ENCODE measurements around the gene ATP5MC2. TPM values are rescaled to one million over a fixed set of nuclear protein-coding genes. Genes with fewer than 3 reads are reported as not detected.

ATP5MC2 gene
- total RNA-seq, 1 experiment from 2014 or later: 322 TPM

GRCh38 chr12:53706080-53706479, 30.2 kb upstream of the ATP5MC2 start:
- intact Hi-C loops (cut with micrococcal nuclease): no loop called here
- BruUV-seq (replicated peaks): no TSS peak

GRCh38 chr12:53703756-53704155, 27.9 kb upstream of the ATP5MC2 start:
- Histone ChIP-seq H3F3A (ENCODE audit: low read length, unreplicated experiment) (no peaks in the 10 kb centered on the region), H3K9me2 (replicated peaks; ENCODE audit: low read length) (no peaks in the 10 kb centered on the region), H3K9me3 (ENCODE audit: low read length) (no peaks in the 10 kb centered on the region), H3K4me2 (ENCODE audit: low read length) (no peak overlapping the region), H3K27ac (ENCODE audit: low read length) (no peak overlapping the region), H2AFZ (ENCODE audit: low read length) (no peak overlapping the region), H3K4me3 (ENCODE audit: low read length) (no peak overlapping the region), H4K20me1 (ENCODE audit: low read length) (no peaks in the 10 kb centered on the region), H3K27me3 (ENCODE audit: low read length) (0 out of 2 replicates have a peak, but pooled peaks cover 3% of the 10 kb centered on the region), H3K4me1 (ENCODE audit: insufficient read depth, low read length) (no peaks in the 10 kb centered on the region), H3K79me2 (ENCODE audit: low read length) (no peaks in the 10 kb centered on the region), H3K9ac (ENCODE audit: low read length) (no peak overlapping the region), H3K36me3 (ENCODE audit: low read depth, low read length) (no peaks in the 10 kb centered on the region)
- BruUV-seq (replicated peaks): no TSS peak
- no peak for ATAC-seq
- peak; percentile 10 for DNase-seq
- ChIA-PET CTCF (no interaction called here), POLR2A (ENCODE audit: unreplicated experiment) (no interaction called here)
- intact Hi-C loops (cut with micrococcal nuclease): no loop called here
- TF ChIP-seq EZH2 (IDR thresholded peaks at IDR 0.05; ENCODE audit: low read length, unreplicated experiment): no peak
- no peak for TF ChIP-seq CTCF (conservative IDR thresholded peaks at IDR 0.05; ENCODE audit: low read depth, low read length)
- no peak for TF ChIP-seq EZH2phosphoT487 (IDR thresholded peaks at IDR 0.05; ENCODE audit: borderline replicate concordance, low read length)

More at GRCh38 chr12:53706080-53706479, 30.2 kb upstream of the ATP5MC2 start:
- ATAC-seq (no peak), DNase-seq (no peak)
- ChIA-PET CTCF (no interaction called here), POLR2A (ENCODE audit: unreplicated experiment) (interaction anchor here (0.6 kb wide), 1 partner anchor 22 kb away, joined by 5 read pairs; no protein-coding TSS in a partner anchor)
- TF ChIP-seq CTCF (conservative IDR thresholded peaks at IDR 0.05; ENCODE audit: low read depth, low read length) (no peak), EZH2 (IDR thresholded peaks at IDR 0.05; ENCODE audit: low read length, unreplicated experiment) (no peak), EZH2phosphoT487 (IDR thresholded peaks at IDR 0.05; ENCODE audit: borderline replicate concordance, low read length) (no peak)
- H3K27ac ChIP-seq (ENCODE audit: low read length): no peak overlapping the region
- H3K9ac ChIP-seq (ENCODE audit: low read length): no peak overlapping the region
- no peaks in the 10 kb centered on the region for H3F3A ChIP-seq (ENCODE audit: low read length, unreplicated experiment)
- no peaks in the 10 kb centered on the region for H3K4me1 ChIP-seq (ENCODE audit: insufficient read depth, low read length)
- no peak overlapping the region for H3K4me2 ChIP-seq (ENCODE audit: low read length)
- H3K9me2 ChIP-seq (replicated peaks; ENCODE audit: low read length): no peaks in the 10 kb centered on the region
- no peak overlapping the region for H3K4me3 ChIP-seq (ENCODE audit: low read length)
- H4K20me1 ChIP-seq (ENCODE audit: low read length): no peaks in the 10 kb centered on the region
- 0 out of 2 replicates have a peak, but pooled peaks cover 3% of the 10 kb centered on the region for H3K27me3 ChIP-seq (ENCODE audit: low read length)
- H3K36me3 ChIP-seq (ENCODE audit: low read depth, low read length): no peaks in the 10 kb centered on the region
- H2AFZ ChIP-seq (ENCODE audit: low read length): no peak overlapping the region
- no peaks in the 10 kb centered on the region for H3K9me3 ChIP-seq (ENCODE audit: low read length)
- no peaks in the 10 kb centered on the region for H3K79me2 ChIP-seq (ENCODE audit: low read length)

- Histone ChIP-seq H3K9me3 (ENCODE audit: low read length) (no peaks in the 10 kb centered on the region), H3F3A (ENCODE audit: low read length, unreplicated experiment) (no peaks in the 10 kb centered on the region), H3K79me2 (ENCODE audit: low read length) (no peaks in the 10 kb centered on the region), H2AFZ (ENCODE audit: low read length) (peak overlapping the region; percentile 41), H3K27me3 (ENCODE audit: low read length) (0 out of 2 replicates have a peak, but pooled peaks cover 4% of the 10 kb centered on the region), H3K4me3 (ENCODE audit: low read length) (no peak overlapping the region), H3K4me2 (ENCODE audit: low read length) (0 out of 2 replicates have a peak overlapping the region, but pooled peaks have one; percentile 11), H3K9me2 (replicated peaks; ENCODE audit: low read length) (no peaks in the 10 kb centered on the region), H3K27ac (ENCODE audit: low read length) (no peak overlapping the region), H3K36me3 (ENCODE audit: low read depth, low read length) (no peaks in the 10 kb centered on the region), H3K9ac (ENCODE audit: low read length) (no peak overlapping the region), H4K20me1 (ENCODE audit: low read length) (no peaks in the 10 kb centered on the region), H3K4me1 (ENCODE audit: insufficient read depth, low read length) (no peaks in the 10 kb centered on the region)
- DNase-seq (peak; percentile 81), ATAC-seq (peak; percentile 99)
- POLR2A ChIA-PET (ENCODE audit: unreplicated experiment): no interaction called here
- CTCF ChIA-PET: interaction anchor here (1.3 to 1.4 kb wide), 2 partner anchors 42 to 45 kb away, joined by 13 to 15 read pairs; no protein-coding TSS in a partner anchor
- BruUV-seq (replicated peaks): no TSS peak
- intact Hi-C loops (cut with micrococcal nuclease): loop anchor here (1.0 kb wide), 1 partner anchor 42 kb away; no protein-coding TSS in a partner anchor
- TF ChIP-seq CTCF (conservative IDR thresholded peaks at IDR 0.05; ENCODE audit: low read depth, low read length) (peak; percentile 94), EZH2 (IDR thresholded peaks at IDR 0.05; ENCODE audit: low read length, unreplicated experiment) (no peak), EZH2phosphoT487 (IDR thresholded peaks at IDR 0.05; ENCODE audit: borderline replicate concordance, low read length) (no peak)
Observed at GRCh38 chr12:53701518-53702264, 25.8 kb upstream of the ATP5MC2 start.
